ENCODE results near the gene AHNAK.
"Not testable (repeated sequence)": the region's sequence is repeated elsewhere in the genome, so short reads cannot be mapped to it uniquely, and the experiment has no call there.

AHNAK gene

GRCh38 chr11:62552485-62553079 is 6.0 kb upstream of the AHNAK start:
- no peak for DNase-seq

DNA sequence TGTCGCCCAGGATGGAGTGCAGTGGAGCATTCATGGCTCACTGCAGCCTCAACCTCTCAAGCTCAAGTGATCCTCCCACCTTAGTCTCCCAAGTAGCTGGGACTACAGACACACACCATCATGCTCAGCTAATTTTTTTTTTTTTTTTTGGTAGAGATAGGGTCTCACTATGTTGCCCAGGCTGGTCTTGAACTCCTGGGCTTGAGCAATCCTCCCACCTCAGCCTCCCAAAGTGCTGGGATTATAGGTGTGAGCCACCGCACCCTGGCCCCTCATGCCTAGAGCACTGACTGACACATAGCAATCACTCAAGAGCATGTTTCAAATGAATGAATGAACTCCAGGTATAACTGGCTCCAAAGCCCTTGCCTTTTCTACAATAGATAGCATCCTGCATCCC is 3.9 kb upstream of the AHNAK start:
- not testable (repeated sequence) for DNase-seq

DNA sequence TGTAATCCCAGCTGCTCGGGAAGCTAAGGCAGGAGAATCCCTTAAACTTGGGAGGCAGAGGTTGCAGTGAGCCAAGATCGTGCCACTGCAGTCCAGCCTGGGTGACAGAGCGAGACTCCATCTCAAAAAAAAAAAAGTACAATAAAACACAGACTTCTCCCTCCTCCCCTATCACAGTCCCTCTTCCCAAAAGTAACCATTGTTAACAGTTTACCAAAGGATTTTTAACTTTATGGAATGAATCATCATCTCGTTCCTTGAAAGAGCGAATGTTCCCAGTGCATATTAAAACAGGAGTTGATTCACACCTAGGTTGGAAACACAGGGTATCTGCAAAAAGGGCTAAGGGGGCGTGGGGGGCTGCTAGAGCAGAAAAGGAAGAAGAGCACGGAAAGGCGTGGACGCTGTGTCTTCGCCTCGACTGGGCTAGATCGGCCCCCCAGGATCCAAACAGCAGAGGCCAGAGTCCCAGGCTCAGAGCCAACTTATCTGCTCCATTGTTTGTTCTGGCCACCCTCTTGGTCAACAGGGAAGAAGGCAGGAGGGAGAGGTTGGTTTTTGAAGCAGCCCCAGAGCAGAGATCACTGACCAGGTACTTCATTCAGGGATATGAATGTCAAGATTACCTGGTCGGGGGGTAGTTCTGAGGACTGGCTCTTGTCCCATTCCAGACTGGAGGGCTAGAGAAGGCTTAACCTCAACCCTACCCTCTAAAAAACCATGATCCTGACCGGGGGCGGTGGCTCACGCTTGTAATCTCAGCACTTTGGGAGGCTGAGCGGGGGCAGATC is 2.1 kb upstream of the AHNAK start:
- DNase-seq, result no peak

- DNase-seq, result no peak
Observed at GRCh38 chr11:62547691-62548281, 1.2 kb upstream of the AHNAK start.

DNA sequence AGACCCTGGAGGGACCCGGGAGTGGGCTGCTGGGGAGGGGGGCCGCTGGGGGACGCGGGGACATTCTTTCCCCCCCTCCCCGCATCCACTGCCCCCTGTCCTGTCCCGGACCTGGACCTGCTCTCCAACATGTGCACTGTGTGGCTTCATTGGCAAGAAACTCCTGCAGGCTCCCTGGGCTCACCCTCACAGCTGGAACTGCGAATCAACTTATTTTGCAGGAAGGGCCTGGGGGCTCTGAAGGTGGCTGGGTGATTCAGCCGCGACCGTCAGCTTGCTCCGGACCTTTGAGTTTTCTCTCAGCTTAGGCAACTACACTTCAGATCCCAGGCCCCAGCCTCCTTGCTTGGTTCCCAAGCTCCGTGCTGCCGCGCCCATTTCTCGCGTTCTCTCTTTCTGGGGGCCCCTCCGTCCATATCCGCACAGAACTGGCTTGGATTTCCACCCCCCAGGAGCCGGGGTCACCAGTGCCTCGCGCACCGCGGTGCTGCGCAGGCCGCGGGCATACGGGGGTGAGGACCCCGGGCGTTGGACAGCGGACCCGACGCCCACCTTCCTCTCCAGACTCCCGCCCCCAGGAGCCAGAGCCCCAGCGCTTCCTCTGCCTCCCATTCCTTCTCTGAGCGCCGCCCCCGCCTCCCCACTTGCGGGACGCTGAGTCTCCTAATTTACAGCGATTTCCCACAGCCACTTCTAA is 471 bp upstream of the AHNAK start:
- DNase-seq, result no peak

DNA sequence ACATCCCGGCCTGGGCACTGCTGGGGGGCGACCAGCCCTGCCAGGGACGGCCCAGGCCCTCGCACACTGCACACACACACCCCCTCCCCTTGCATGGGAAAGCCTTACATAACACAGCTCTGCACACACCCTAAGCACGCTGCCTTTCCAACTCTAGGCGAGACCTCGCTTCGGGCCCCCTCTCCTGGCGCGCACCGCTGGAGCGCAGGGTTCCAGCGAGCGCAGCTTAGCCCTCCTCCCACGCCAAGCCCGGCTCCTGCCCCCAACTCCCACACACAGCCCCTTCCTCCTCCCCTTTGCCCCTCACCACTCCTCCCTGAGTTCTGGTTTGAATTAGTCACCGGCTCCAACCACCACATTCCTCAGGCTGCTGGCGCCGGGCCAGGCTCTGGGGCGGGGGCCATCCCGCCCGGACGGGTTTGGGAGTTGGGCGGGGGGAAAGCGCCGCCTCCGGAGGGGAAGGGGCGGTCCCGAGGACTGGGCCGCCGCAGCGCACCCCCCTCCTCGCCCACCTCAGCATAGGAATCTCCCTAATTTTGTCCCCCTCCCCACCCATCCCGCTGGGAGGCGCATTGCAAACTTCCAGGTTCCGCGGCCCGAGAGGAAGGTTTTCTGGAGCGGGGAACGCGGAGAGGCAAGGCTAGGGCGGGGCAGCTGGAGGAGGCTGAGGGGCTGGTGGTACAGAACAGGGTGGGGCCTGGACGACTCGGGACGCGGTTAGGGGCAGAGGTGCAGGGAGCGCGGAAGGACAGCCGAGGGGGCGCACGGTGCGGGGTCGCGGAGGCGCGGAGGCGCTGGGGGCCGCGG is 966 bp downstream of the AHNAK start:
- DNase-seq, result peak; percentile 75

DNA sequence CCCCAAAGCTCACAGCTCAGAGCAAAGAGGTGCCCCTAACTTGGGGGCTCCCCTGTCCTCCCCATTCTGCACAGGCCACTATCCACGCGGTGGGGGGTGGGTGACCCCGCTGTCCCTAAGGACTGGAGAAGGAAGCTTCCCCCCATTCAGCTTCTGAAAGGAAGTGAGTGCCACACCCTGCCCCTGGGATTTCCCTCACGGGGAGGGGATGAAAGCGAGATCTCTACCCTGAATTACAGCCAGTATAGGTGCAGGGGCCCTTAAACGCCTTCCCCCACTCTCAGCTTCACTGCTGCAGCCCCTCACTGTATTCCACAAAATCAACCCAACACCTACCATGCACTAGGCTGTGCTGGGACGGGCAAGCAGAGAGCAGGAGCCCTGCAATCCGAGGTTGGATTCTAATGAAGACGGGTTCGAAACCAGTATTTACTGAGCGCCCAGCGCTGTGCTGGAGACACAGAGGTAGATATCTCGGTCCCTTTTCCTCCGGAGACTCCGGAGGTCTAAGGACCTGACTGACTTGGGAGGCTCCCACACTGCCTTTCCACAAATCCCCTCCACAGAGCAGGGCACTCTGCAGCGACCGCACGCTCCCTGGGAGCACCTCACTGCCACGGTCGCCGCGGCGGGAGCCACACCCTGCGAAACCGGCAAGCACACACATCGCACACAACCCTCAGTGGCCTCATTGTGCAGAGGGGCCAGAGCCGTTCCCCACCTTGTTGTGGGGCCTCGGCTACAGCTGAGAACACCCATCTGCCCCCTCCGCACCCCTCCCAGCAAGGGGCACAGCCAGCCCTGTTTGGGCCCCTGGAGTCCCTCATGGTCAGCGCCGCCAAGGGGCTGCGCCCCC is 1.8 kb downstream of the AHNAK start:
- peak; percentile 47 for DNase-seq

GRCh38 chr11:62543680-62544444 is 2.7 kb downstream of the AHNAK start:
- no peak for DNase-seq

- peak; percentile 75 for DNase-seq
Observed at GRCh38 chr11:62542750-62543567, 3.6 kb downstream of the AHNAK start.

DNA sequence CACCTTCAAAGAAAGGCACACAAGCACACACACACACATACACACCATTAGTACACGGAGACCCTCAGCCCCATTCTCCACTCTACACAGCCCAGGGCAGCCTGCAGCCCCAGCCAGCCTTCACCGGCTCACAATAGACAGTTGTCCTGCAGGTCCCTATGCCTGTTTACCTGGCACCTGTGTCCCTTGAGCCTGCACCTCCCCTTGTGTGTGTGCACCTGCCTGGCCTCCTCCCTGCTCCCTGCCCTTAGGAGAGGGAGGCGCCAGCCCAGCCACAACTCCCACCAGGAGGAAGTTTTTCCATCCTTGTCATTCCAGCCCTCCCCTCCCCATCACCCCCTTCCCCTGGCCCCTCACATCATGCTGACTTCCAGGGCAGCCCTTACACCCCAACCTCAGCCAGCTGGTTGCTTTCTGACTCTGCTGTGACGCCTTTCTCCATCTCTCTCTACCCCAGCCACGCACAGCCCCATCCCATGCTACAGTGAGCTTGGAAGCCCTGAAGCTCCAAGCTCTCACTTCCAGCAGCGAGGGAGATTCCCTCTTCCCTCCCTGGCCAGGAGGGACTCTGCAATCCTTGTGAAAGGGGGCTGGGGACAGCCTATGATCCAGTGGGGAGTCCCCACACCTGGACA is 4.4 kb downstream of the AHNAK start:
- no peak for DNase-seq

DNA sequence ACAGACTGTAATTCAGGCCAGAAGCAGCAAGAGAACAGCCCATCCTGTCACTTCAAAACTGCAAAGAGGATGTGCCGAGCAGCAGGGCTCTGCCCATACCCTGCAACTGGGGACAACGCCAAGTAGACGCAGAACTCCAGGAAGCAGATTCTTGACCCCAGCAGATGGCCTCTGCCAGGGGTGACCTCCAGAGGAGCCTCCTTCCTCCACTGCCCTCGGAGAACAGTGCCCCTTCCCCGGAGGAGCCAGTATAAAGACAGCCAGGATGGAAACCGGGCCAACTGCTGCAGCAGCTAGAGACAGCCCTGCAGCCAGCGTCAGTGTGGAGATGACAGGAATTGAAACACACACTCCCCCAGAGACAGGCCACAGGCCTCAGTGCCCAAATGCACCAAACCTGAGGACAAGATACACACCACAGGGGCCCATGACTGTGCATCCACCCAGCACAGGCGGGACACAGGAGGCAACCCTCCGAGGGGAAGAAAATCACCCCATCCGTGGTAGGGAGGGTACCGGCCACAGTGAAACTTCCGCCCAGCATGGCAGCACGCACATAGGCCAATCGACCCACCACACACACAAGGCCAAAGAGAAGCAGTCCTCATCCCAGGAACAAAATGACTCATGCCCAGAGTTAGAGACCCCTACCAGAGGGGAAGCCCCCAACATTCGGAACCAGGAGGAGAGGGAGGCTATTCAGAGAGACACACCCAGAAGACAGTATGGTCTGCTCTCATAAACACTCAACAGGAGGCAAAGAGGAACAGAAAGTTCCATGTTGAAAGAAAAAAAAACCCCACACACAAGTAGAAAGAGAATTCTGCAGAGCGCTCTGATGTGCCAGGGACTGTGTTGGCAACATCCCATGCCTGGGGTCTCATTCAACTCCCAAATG is 5.6 kb downstream of the AHNAK start:
- DNase-seq, result no peak

GRCh38 chr11:62539238-62539925 is 7.2 kb downstream of the AHNAK start:
- peak; percentile 75 for DNase-seq

DNA sequence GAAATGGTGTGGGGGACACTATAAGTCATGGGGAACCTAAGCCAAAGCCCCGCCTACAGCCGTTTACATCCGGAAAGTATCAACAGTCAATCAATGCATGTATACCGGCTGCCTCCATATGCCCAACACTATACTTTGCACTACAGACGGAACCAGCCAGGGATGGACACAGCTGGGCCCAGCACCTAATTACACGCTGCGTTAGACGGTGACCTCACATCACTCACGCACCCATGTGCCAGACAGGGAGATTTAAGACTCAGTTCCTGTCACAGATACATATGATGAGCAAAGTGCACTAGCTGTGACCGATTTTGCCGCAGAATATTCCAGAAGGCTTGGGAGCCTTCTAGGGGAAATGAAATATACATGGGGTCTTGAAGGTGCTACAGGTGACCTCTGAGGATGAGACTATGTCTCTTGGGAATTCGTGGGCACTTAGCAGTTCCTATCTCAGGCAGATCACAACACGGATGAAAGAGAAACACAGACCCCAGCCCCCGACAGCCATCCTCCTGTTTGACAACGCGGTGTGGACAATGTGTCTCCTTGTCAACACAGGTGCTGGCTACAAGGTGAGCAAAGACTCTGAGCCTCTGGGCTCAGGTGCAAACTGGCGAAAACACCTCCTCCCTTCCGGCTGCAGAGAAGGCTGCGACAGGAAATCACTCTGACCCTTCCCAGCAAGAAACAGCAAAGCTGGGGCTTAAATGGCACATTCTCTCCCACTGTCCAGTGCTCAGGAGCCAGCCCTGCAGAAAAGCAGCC is 8.0 kb downstream of the AHNAK start:
- no peak for DNase-seq

DNA sequence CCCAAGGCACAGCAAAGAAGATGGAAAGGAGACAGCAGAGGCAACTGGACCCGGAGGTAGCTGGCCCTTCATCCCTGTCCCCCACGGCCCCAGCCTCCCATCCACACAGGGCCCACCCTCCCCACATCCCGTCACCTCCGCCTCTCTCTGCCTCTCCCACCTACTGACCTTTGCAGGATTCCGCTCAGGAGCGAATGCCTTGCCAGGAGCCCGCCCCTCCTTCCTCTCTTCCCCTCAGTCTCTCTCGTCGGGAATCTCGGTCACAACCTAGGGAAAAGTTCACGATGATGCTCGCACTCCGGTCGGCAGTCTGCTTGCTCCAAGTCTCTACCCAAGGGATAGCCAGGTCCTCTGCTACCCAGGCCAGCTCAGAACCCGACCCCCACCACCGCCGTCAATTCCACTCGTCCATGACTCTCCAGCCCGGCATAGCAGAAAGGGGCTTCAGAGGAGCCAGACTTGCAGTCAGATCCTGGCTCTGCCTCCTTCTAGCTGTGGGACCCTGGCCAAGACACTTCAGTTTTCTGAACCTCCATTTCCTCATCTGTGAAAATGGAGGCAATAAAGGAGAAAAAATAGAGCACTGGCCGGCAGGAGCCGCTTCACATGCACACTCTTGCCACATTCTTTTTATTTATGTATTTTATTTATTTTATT is 10.2 kb downstream of the AHNAK start:
- DNase-seq, result no peak

DNA sequence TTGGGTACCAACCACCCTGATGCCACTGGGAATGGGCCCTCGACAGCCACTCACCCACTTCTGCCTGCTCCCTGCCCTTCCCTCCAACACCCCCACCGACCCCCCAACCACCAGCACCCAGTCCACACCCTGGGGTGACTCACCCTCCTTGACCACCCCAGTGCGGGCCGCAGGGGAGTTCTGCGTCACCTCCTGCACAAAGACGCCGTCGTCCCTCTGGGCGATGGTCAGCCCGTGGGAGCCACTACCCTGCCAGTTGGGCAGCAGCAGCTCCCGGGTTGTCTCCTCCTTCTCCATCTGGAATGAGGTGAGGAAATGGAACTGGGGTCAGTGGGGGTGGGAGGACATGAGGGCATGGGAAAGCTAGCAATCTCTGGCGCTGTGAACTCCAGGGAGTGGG is 10.8 kb downstream of the AHNAK start:
- DNase-seq, result no peak

DNA sequence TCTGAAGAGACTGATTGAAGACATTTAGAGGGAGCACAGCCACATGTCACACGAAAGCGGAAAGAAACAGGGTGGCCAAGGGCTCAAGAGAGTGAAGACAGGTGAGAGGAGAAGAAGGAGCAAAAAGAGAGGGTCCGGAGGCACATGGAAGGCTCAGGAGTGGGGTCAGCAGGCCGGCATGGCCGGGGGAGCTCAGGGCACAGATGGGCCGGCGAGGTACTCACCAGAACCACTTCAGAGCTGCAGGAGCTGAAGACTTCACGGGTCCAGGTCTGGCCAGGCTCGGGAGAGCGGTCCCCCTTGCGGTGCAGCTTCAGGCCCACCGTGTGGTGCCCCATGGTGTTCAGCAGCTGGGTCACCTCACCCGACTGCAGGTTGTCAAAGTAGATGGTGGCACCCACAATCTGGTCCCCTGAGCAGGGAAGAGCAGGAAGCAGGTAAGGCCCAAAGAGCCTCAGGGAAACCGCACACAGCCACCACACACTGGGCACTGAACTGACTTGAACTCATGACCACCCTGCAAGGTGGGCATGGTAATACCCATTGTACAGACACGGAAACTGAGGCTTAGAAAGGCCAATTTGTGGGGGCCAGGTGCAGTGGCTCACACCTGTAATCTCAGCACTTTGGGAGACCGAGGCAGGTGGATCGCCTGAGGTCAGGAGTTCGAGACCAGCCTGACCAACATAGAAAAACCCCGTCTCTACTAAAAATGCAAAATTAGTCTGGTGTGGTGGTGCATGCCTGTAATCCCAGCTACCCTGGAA is 11.6 kb downstream of the AHNAK start:
- no peak for DNase-seq

All from CD4-positive, alpha-beta T cell treated with Interleukin-6 for 4 hours (primary cell).